Ovary (tissue), 9 donors: ENCODE results near the gene RUNX2. TPM values are rescaled to one million over a fixed set of nuclear protein-coding genes. Genes with fewer than 3 reads are reported as not detected.

Experiments used
- DNase-seq, 5 donors: peaks; one replicate each; pipeline ENCODE4 v3.0.0-alpha.2; 2019 to 2020
- H3K27ac ChIP-seq, 2 donors: fragments of 200-600 bp; one replicate each; pipeline versions ENCODE4 v1.5.1 to v1.8.0; 2019 to 2022
- H3K27me3 ChIP-seq: fragments of 200-600 bp; one replicate; pipeline ENCODE4 v1.8.0; 2022
- H3K36me3 ChIP-seq: fragments of 200-600 bp; sonication (generic); one replicate; pipeline ENCODE4 v1.5.1; 2019
- H3K4me1 ChIP-seq: one replicate; pipeline ENCODE4 v1.8.1; 2013; ENCODE audit warnings: mild to moderate bottlenecking, moderate library complexity; ENCODE audit not compliant: insufficient read depth
- H3K4me3 ChIP-seq: fragments of 200-600 bp; sonication (generic); one replicate; pipeline ENCODE4 v1.5.1; 2017
- H3K9me3 ChIP-seq, 2 donors: fragments of 200-600 bp in 1 of 2; sonication (generic) in 1 of 2; one replicate each; pipeline versions ENCODE4 v1.5.1 to v1.8.1; 2013 to 2019; ENCODE audit warnings: mild to moderate bottlenecking in 1 of 2, moderate library complexity in 1 of 2
- EP300 ChIP-seq: sonication (generic); formaldehyde crosslinking; IDR thresholded peaks from one replicate; pipeline ENCODE4 v1.6.1; 2017; ENCODE audit warnings: antibody characterized with exemption
- POLR2A ChIP-seq: fragments of 450-650 bp; IDR thresholded peaks from one replicate; pipeline ENCODE4 v1.6.1; 2017; ENCODE audit warnings: antibody characterized with exemption, mild to moderate bottlenecking, moderate library complexity
- WGBS, 3 donors: extraction: QIAGEN DNeasy Blood & Tissue Kit in 1 of 3; methylation state at CpG; one replicate each; pipeline versions ENCODE4 v1.1.5 to v1.1.7; 2013 to 2017; 5-methylcytosine and 5-hydroxymethylcytosine counted together
- intact Hi-C, 4 donors: fragments of 100-400 bp; cut with DNase I; formaldehyde crosslinking; loops; one replicate each; pipeline versions ENCODE4 v1.11.0 to v1.15.1; 2022 to 2023
- polyA plus RNA-seq, 2 donors: library from polyadenylated mRNA; stranded (reverse); fragments of 200-250 nt in 1 of 2; fragments of 350-450 nt in 1 of 2; fragmentation: Illumina TruSeq in 1 of 2; extraction: RNeasy Lipid Tissue Mini Kit (QIAGEN cat#74804) in 1 of 2; gene quantifications; one replicate each; pipeline ENCODE4 v1.2.3, GENCODE V29; 2013 to 2014
- total RNA-seq, 7 donors: library from RNA; depleted of rRNA in 2 of 7; stranded (reverse); fragments of >200 nt in 2 of 7; fragmentation: NEBNext Ultra II Directional in 3 of 7; extraction: Animal tissue kit (Norgen Biotek cat#: 25700) in 3 of 7; gene quantifications; one replicate each; pipeline versions ENCODE4 v1.1.0 to v1.2.4, GENCODE V29; 2016 to 2023
- TF ChIP-seq, protein P1 (sequence below), 3 donors: fragments of 450-650 bp in 2 of 3; fragments of 200-600 bp in 1 of 3; IDR thresholded peaks; one replicate each; pipeline versions ENCODE4 v1.5.1 to v1.8.0; 2016 to 2022; ENCODE audit warnings: antibody characterized with exemption in 3 of 3, mild to moderate bottlenecking in 1 of 3
- donor health status: DM: no; HTN: no; CAD: no; lungs with moderate emphysema.
- donor health status: DM: no; HTN: no; CAD: no.
- donor health status: Bipolar disorder and iron deficiency.
- donor health status: DM: yes; HTN: yes; CAD: no.
- donor health status: DM: no; HTN: no; CAD: no.
- donor health status: DM: yes; HTN: yes; CAD: no.

Gene RUNX2
- total and polyA plus RNA-seq, 9 donors = 1.1 to 25.2 (median 3.3) TPM

DNA sequence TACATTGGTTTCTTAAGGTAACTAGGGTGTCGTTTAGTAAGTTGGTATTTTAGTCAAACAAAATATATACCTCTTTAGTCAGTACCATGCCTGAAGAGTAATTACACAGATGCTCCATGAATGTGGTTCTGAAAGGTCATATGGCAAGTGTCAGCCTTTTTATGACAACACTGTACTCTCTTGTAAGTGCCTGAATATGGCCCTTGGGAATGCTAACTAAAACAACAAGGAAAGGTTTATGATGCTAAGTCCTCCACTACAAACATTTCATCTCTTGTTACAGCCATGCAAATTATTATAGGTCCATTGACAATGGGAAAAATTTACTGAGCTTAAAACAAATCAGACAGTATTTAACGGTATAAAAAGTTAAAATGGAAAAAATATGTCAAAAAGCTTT is 88.6 kb downstream of the RUNX2 start:
- H3K4me3 ChIP-seq = no peak overlapping the region
- H3K4me1 ChIP-seq = peaks cover 3% of the 10 kb centered on the region
- intact Hi-C loops = loop anchor here in 1 of 4 donors (10.0 kb wide), 1 partner anchor 752 kb away; no protein-coding TSS in a partner anchor
- no peaks in the 10 kb centered on the region for H3K36me3 ChIP-seq
- no peak overlapping the region for H3K27ac ChIP-seq
- no peaks in the 10 kb centered on the region for H3K9me3 ChIP-seq
- WGBS, 3 donors = 84 to 86% (median 85%) methylated on average over 2 of the region's 2 CpGs
- H3K27me3 ChIP-seq = no peaks in the 10 kb centered on the region
- TF ChIP-seq, protein P1, sequence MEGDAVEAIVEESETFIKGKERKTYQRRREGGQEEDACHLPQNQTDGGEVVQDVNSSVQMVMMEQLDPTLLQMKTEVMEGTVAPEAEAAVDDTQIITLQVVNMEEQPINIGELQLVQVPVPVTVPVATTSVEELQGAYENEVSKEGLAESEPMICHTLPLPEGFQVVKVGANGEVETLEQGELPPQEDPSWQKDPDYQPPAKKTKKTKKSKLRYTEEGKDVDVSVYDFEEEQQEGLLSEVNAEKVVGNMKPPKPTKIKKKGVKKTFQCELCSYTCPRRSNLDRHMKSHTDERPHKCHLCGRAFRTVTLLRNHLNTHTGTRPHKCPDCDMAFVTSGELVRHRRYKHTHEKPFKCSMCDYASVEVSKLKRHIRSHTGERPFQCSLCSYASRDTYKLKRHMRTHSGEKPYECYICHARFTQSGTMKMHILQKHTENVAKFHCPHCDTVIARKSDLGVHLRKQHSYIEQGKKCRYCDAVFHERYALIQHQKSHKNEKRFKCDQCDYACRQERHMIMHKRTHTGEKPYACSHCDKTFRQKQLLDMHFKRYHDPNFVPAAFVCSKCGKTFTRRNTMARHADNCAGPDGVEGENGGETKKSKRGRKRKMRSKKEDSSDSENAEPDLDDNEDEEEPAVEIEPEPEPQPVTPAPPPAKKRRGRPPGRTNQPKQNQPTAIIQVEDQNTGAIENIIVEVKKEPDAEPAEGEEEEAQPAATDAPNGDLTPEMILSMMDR (IDR thresholded peaks at IDR 0.05) = no peak
- no peak for TF ChIP-seq EP300
- TF ChIP-seq POLR2A = no peak
- DNase-seq = no peak

DNA sequence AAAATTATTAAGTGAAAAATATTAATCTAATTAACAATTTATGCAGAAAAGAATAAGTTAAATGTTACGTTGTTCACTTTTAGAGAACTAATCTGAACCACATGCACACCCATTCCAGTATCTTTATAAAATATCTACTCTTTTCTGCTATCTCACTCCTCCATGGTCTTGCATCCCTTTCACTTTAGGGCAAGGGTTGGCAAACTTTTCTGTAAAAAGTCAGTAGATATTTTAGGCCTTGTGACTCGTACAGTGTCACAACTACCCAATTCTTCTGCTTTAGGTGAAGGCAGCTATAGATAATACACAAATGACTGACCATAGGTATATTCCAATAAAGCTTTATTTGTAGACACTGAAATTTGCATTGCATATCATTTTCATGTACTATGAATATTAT is 89.3 kb downstream of the RUNX2 start:
- TF ChIP-seq EP300 = no peak
- TF ChIP-seq, protein P1 (IDR thresholded peaks at IDR 0.05) = no peak
- no peak for TF ChIP-seq POLR2A
- WGBS, 3 donors = 91 to 99% (median 94%) methylated on average over 2 of the region's 2 CpGs
- DNase-seq = no peak
- H3K36me3 ChIP-seq = no peaks in the 10 kb centered on the region
- intact Hi-C loops = loop anchor here in 1 of 4 donors (10.0 kb wide), 1 partner anchor 753 kb away; no protein-coding TSS in a partner anchor
- peaks cover 3% of the 10 kb centered on the region for H3K4me1 ChIP-seq
- H3K9me3 ChIP-seq = no peaks in the 10 kb centered on the region
- no peak overlapping the region for H3K27ac ChIP-seq
- no peak overlapping the region for H3K4me3 ChIP-seq
- no peaks in the 10 kb centered on the region for H3K27me3 ChIP-seq

DNA sequence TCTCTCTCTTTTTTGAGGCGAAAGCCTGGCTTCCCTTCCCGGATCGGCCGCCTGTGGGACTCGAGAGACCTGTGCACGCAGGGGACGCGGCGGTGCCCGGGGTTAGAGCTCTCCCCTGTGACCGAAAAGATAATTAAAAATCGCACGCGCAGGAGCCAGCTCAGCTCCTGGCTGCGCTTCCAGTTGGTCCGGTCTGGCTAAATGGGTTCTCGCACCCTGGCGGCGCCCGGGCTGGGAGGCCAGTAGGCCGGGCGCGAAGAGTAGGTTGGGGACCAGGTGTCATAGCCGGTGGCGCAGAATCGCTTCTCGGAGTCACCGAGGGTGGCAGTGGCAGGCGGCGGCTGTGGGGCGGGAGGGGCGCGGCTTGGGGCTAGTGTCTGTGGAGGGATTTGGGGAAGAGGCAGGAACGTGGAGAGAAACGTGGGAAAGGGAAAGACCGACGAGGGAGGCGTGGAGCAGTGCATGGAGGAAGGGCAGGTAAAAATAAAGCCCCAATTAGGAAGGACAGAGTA is 91.5 kb downstream of the RUNX2 start:
- DNase-seq = peak; percentile 26 to 60 (median 41)

DNA sequence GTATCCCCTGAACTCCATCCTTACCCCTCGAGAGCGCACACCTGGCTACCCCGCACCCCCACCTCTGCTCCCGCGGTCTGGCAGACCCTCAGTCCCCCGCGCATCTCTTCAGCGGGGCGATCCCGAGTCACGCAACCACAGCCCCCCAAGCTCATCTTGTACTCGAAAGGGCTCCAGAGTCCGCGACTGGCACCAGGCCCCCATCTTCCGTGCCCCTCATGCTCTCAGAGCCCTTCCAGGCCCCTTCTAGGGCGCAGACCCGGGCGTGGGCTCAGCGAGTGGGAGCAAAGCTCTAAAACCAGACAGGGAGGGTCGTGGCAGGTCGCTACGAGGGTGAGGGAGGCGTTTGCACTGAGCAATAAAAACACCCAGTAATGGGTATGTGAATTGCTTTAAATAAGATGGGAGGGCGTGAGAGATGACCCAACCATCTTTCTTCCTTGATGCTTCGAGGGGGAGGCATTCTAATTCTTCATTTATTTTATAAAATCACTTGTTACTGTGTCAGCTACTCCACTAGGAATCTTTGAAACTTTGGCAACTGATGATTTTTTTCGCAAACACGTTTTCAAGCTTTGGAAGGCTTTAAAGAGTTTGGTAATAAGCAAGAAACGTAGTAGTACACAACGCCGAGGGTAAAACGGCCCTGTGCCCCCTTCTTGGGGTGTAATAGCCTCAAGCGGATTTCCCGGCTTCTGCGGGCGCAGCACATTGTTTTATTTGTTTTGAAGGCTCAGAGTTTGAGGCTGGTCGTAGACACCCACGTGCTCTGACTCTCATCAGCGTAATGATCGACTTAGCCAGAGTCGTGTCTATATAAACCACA is 92.2 kb downstream of the RUNX2 start:
- peaks cover 3% of the 10 kb centered on the region for H3K4me1 ChIP-seq
- intact Hi-C loops = loop anchor here in 1 of 4 donors (5.0 to 10.0 kb wide), 2 partner anchors 295 to 943 kb away; no protein-coding TSS in a partner anchor
- DNase-seq = peak in 4 of 5 donors; percentile 11 to 36 (median 22)
- no peaks in the 10 kb centered on the region for H3K9me3 ChIP-seq
- no peaks in the 10 kb centered on the region for H3K27me3 ChIP-seq
- no peaks in the 10 kb centered on the region for H3K36me3 ChIP-seq
- H3K27ac ChIP-seq = no peak overlapping the region
- H3K4me3 ChIP-seq = peak overlapping the region; percentile 4
- TF ChIP-seq EP300 (no peak), POLR2A (no peak)
- TF ChIP-seq, protein P1 (IDR thresholded peaks at IDR 0.05) = no peak
- 9 to 18% (median 11%) methylated on average over 40 of the region's 40 CpGs for WGBS, 3 donors

More for the DNA sequence above, 91.5 kb downstream of the RUNX2 start:
- WGBS, 3 donors = 3 to 7% (median 5%) methylated on average over 38 of the region's 38 CpGs
- Histone ChIP-seq H3K4me3 (peak overlapping the region; percentile 21), H3K4me1 (peaks cover 3% of the 10 kb centered on the region), H3K9me3 (no peaks in the 10 kb centered on the region), H3K27me3 (no peaks in the 10 kb centered on the region), H3K36me3 (no peaks in the 10 kb centered on the region), H3K27ac (no peak overlapping the region)
- intact Hi-C loops = loop anchor here in 2 of 4 donors (5.0 to 10.0 kb wide), 3 partner anchors 295 to 942 kb away; no protein-coding TSS in a partner anchor
- TF ChIP-seq EP300 = no peak
- no peak for TF ChIP-seq POLR2A
- TF ChIP-seq, protein P1 (IDR thresholded peaks at IDR 0.05) = no peak
